GM20431 (cell line): ENCODE data around the gene THBS3.
"Not testable (repeated sequence)": the region's sequence is repeated elsewhere in the genome, so short reads cannot be mapped to it uniquely, and the experiment has no call there.

ENCODE experiments used
- in situ Hi-C: fragments of 300-500 bp; cut with MseI, MboI; formaldehyde crosslinking; loops from one replicate; pipeline ENCODE4 v1.15.0; 2020; ENCODE audit warnings: low sequenced_read_pairs; ENCODE audit not compliant: unreplicated experiment

The THBS3 gene

DNA sequence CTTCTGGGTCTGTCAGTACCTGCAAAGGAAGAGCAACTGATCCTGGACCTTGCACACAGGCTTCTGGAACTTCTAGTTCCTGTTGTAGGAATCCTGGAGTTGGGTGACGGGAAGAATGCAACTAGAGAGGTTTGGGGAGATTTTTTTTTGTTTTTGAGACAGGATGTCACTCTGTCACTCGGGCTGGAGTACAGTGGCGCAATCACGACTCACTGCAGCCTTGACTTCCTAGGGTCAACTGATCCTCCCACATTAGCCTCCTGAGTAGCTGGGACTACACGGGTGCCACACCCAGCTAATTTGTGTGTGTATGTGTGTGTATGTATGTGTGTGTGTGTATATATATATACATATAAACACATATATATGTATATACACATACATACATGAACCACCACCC is 28.8 kb upstream of the THBS3 start:
- in situ Hi-C loops: no loop called here

DNA sequence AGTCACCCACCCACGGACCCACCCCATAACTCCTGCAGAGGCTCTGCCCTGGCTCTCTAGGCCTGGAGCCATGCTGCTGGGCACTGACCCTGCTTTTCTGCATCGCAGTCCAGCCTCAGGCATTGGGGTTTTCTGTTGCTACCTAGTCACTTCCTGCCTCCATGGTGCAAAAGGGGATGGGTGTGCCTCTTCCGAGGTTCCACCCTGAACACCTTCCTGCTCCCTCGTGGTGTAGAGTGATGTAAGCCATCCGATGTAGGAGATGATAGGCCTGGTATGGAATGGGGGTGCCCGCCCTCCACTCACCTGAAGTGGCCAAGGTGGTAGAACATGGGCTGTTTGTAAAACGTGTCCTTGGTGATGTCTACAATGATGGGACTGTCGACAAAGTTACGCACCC is 27.7 kb upstream of the THBS3 start:
- in situ Hi-C loops: not testable (repeated sequence)

DNA sequence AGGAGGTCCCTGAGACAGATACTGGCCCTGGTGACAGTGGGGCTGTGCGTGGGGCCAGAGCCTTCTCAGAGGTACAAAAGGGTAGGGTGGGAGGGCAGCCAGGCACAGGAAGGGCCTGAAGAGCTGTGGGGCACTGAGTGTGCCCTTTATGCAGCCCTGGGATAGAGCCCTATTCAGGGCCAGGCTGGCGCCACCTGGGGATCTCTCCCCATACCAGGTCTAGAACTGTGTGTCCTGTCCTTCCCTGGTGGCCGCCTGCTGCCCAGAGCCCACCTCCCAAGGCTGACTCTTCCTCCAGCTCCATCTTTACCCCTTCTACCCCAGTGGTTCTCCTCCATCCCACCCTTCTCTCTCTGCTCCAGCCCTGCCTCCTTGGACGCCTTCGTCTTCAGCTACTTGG is 25.8 kb upstream of the THBS3 start:
- in situ Hi-C loops: not testable (repeated sequence)

DNA sequence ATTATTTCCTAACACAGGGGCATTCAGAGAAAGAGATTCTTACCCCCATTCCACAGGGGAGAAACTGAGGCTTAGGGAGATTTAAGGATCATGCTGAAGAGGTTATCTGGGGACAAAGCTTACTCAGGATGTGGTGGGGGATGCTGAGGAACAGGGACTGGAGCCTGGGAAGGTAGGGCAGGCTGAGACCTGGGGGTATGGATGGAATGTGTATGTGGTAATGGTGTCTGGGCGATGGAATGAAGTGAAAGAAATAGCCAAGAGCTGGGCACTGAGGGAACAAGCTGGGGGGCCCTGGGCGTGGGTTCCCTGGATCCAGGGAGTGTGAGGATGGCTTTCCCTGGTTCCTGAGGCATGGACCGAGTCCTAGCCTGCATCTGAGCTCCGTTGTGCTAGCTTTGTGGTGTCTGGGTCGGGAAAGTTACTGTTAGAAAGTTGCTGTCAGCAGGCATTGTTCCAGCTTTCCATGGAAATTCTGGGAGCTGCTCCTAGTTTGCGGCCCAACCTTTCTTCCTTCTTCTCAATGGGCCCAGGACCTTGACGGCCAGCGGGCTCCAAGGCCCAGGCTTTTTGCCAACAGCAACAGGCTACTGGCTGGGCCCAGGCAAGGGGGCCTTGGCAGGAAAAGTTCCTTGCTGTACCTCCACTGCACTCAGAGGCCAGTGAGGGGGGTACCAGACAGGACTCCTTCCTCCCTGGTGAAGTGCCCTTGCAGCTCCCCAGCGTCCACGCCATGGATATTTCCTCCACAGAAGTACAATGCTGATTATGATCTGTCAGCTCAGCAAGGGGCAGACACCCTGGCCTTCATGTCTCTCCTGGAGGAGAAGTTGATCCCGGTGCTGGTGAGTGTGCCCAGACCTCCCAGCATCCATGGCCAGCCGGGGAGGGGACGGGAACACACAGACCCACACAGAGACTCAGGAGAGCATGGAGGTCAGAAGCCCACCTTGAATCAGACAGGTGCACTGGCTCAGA is 24.6 kb upstream of the THBS3 start:
- in situ Hi-C loops: not testable (repeated sequence)

DNA sequence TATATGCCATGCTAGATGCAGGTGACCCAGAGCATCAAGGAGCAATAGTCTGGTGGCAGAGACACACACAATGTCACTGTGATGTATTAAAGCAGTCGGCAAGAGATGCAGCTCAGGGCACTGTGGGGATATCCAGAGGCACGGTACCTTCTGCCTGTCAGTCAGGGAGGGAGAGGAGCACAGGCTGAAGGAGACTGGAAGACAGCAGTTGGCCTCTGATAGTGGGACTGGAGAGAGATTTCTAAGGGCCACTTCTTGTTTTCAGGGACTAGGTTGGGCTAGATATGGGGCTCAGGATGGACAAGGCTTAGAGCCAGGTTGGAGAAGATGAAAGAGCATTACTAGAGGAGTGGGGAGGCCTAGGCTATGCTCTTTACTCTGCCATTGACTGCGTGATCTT is 23.6 kb upstream of the THBS3 start:
- in situ Hi-C loops: not testable (repeated sequence)

DNA sequence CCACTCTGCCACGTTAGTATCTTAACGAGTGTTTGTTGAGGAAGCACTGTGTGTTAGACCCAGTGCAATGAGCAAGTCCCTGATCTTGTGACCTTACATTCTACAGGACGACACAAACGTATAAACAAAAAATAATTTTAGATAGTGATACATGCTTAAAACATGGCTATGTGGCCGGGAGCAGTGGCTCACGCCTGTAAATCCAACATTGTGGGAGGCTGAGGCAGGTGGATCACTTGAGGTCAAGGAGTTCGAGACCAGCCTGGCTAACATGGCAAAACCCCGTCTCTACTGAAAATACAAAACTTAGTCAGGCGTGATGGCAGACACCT is 20.4 kb upstream of the THBS3 start:
- in situ Hi-C loops: no loop called here

DNA sequence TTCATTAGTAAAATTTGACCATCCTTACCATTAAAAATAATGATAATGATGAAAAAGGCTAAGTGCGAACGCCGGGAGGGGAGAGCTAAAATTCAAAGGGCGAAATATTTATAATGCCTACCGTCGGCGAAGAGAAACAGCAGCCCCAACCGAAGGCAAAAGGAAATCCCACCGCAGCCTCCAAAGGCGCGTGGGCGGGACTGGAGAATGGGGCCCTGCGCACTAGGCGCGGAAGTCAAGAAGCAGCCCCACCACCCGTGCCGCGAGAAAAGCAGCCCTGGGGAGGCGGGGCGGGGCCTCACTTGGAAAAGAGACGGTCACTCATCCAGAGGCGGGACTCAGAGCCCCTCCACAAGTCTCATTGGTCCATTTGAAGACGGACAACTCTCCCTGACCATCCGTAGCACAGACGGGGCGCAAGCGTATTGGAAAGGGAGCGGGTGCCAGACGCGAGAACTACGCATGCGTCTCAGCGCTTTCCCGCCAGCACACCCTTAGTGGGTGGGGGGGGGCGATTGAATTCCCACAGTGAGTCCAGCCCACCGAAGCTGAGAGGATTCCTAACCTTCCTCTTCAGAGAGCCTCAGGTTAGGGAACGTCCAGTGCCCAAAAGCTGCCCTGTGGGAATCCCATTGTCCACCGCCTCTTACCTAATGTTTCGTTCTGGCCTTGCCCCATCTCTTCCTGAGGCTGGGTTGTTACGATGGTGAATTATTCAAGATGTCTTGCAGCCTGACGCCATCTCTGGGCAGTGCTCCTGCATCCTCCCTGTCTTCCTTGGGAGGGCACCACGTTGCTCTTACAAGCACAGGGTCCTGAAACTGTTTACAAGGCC is 19.8 kb upstream of the THBS3 start:
- in situ Hi-C loops: no loop called here

DNA sequence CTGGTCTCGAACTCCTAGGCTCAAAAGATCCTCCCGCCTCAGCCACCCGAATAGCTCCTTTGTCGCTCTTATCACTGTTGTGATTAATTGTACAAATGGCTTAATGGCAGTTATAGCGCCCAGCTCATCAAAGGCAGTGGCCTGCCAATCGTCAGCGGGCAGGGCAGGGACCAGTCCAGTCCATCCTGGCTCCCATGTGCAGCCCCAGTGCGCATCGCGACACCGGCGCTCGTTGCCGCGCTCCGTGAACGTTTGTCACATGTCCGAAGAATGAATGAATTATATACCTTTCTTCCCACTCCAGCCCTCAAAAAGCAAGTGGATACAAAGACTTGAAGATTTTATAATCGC is 19.2 kb upstream of the THBS3 start:
- in situ Hi-C loops: no loop called here

DNA sequence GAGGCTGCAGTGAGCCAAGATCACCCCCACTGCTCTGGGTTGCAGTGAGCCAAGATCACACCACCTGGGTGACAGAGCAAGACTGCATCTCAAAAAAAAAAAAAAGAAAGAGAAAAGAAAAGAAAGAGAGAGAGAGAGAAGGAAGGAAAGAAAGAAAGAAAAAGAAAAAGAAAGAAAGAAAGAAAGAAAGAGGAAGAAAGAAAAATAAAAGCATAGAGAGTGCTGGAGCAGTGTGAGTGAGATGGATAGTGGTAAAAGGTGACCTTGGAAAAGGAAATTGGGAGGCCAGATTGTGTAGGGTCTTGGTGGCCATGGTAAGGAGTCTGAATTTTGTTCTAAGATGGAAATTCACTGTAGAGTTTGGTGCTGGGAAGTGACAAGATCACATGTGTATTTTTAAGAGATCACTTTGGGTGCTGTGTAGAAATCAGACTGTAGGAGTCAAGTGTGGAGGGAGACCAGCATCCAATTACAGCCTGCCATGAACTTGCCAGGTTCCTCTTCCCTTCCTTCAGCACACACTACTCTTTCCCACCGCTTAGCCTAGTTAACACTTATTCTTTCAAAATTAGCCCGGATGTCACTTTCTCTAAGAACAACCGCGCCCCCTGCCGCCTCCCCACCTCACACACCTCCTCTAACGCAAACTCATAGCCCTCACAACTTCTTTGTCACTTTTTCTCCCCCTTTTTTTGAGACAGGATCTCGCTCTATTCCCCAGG is 18.7 kb upstream of the THBS3 start:
- in situ Hi-C loops: no loop called here

DNA sequence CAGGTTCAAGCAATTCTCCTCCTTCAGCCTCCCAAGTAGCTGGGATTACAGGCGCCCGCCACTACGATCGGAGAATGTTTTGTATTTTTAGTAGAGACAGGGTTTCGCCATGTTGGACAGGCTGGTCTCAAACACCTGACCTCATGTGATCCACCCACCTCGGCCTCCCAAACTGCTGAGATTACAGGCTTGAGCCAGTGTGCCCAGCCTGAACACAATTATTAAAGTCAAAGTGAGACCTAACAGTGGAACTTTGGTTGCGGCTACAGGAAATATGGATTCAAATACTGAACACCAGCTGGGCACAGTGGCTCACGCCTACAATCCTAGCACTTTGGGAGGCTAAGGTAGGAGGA is 17.7 kb upstream of the THBS3 start:
- in situ Hi-C loops: not testable (repeated sequence)

DNA sequence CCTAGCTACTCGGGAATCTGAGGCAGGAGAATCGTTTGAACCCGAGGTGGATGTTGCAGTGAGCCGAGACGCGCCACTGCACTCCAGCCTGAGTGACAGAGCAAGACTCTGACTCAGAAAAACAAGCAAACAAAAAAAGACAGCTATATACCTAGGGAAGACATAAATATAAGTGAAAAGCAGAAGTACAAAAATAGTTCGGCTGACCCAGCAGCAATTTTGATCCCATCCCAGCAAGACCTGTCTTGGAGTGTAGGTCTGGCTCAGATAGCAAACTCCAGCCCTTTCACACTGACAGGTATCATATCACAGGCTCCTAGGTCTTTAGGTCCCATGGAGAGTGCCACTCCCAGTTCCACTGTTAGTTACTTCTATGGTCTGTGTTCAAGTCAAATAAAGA is 15.3 kb upstream of the THBS3 start:
- in situ Hi-C loops: no loop called here

DNA sequence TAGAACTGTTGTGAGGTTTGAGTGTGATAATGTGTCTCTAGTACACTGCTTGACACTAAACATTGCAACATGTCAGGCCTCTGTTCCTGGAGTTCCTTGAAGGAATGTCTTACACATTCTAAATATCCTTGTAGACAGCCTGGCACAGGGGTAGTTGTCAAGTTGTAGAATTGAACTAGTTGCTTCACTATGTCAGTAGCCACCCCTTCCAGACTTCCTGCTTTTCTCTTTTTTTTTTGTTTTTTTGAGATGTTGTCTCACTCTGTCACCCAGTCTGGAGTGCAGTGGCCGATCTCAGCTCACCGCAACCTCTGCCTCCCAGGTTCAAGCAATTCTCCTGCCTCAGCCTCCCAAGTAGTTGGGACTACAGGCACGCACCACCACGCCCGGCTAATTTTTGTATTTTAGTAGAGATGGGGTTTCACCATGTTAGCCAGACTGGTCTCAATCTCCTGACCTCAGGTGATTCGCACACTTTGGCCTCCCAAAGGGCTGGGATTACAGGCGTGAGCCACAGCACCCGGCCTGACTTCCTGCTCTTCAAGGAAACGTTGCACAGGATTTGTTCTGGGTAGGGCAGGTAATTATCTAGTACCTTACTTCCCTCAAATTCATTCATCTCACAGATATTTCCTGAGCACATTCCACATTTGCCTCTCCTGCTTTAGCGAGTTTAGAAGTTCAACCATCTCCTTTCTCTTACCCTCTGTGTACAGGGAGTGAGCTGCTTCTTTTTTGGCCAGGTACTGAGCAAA is 12.7 kb upstream of the THBS3 start:
- in situ Hi-C loops: not testable (repeated sequence)

DNA sequence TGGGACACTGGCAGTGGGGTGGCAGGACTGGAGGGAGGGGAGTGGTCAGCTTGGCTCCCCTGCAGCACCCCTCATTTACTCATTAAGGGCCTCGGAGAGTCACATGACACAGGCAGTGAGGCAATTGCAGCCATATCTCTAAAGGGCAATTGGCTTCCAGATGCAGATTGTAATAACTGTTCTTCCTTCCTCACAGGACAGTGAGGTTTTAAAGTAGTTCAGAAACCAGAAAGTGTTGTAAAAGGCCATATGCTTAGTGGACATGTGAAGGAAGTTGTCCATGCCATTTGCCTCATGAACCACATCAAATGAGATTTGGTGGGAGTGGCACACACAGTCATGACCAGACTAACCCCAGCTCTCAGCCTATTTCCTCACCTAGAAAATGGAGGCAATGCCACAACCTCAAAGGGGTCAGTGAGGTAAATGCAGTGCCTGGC is 11.9 kb upstream of the THBS3 start:
- in situ Hi-C loops: no loop called here

DNA sequence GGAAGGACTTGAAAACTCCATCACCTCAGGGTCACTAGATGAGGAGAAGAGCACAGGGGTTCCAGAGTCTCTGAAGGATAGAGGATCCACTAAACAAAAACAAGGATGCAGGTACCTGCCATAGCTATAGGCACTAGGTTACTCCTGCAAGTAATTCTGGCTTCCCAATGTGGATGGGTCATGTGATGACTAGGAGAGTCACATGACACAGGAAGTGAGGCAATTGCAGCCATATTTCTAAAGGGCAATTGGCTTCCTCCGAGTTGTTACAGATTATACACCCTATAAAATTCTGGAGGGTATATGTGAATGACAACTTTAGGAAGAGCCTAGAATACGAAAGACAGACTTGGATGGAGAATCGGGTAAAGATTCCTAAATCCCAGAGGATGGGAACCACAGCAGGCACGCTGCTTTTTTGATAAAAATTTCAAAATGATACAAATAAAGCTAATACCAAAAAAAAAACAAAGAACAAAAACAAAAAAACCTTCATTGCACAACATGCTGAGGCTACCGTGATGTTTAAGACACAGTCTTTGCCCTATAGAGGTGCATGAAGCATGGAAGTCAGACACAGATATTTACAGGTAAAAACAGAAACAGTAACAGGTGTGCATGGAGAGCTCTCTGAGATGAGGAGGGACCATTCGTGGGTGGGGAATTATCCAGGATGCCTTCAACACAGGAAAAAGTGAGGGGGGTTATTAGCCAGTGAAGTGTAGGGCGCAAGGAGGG is 11.3 kb upstream of the THBS3 start:
- in situ Hi-C loops: no loop called here

DNA sequence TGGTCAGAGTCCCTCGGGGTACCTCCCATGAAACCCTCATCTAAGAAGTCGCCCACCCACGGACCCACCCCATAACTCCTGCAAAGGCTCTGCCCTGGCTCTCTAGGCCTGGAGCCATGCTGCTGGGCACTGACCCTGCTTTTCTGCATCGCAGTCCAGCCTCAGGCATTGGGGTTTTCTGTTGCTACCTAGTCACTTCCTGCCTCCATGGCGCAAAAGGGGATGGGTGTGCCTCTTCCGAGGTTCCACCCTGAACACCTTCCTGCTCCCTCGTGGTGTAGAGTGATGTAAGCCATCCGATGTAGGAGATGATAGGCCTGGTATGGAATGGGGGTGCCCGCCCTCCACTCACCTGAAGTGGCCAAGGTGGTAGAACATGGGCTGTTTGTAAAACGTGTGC is 7.0 kb upstream of the THBS3 start:
- in situ Hi-C loops: not testable (repeated sequence)

DNA sequence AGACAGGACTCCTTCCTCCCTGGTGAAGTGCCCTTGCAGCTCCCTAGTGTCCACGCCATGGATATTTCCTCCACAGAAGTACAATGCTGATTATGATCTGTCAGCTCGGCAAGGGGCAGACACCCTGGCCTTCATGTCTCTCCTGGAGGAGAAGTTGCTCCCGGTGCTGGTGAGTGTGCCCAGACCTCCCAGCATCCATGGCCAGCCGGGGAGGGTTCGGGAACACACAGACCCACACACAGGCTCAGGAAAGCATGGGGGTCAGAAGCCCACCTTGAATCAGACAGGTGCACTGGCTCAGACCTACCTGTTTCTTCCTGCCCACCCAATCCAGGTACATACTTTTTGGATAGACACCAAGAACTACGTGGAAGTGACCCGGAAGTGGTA is 4.3 kb upstream of the THBS3 start:
- in situ Hi-C loops: not testable (repeated sequence)

DNA sequence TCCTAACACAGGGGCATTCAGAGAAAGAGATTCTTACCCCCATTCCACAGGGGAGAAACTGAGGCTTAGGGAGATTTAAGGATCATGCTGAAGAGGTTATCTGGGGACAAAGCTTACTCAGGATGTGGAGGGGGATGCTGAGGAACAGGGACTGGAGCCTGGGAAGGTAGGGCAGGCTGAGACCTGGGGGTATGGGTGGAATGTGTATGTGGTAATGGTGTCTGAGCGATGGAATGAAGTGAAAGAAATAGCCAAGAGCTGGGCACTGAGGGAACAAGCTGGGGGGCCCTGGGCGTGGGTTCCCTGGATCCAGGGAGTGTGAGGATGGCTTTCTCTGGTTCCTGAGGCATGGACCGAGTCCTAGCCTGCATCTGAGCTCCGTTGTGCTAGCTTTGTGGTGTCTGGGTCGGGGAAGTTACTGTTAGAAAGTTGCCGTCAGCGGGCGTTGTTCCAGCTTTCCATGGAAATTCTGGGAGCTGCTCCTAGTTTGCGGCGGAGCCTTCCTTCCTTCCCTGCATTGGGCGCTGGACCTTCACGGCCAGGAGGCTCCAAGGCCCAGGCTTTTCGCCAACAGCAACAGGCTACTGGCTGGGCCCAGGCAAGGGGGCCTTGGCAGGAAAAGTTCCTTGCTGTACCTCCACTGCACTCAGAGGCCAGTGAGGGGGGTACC is 3.8 kb upstream of the THBS3 start:
- in situ Hi-C loops: not testable (repeated sequence)

DNA sequence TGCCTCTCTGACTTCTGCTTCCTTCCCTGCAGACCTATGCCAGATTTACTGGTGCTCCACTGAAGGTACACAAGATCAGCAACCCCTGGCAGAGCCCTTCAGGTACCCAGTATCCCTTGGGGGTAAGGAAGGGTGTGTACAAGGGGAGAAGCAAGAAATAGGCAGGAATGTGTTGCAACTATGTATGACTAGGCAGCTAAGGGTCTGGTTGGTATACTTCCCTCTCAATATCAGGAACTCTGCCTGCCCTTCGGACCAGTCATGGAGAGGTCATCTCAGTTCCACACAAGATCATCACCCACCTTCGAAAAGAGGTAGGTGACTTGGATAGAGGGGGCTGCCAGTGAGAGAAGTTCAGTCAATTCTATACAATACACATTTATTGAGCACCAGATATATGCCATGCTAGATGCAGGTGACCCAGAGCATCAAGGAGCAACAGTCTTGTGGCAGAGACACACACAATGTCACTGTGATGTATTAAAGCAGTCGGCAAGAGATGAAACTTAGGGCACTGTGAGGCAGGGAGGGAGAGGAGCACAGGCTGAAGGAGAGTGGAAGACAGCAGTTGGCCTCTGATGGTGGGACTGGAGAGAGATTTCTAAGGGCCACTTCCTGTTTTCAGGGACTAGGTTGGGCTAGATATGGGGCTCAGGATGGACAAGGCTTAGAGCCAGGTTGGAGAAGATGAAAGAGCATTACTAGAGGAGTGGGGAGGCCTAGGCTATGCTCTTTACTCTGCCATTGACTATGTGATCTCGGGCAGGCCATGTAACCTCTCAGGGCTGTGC is 2.8 kb upstream of the THBS3 start:
- in situ Hi-C loops: no loop called here
